WERI-Rb-1 (cell line): Measurements from ENCODE around the gene INTS3.

Experiments
- DNase-seq: peaks from one replicate; pipeline ENCODE4 v3.0.0-alpha.2; 2020
- H3K27ac ChIP-seq: fragments of 250-450 bp; sonication (Bioruptor Pico); 2 replicates; pipeline ENCODE4 v1.5.1; 2020; ENCODE audit warnings: mild to moderate bottlenecking, moderate library complexity
- H3K27me3 ChIP-seq: fragments of 250-450 bp; sonication (Bioruptor Pico); 2 replicates; pipeline ENCODE4 v1.5.1; 2021; ENCODE audit warnings: mild to moderate bottlenecking, low read depth, moderate library complexity; ENCODE audit not compliant: insufficient read depth, severe bottlenecking
- H3K36me3 ChIP-seq: fragments of 250-450 bp; sonication (Bioruptor Pico); 2 replicates; pipeline ENCODE4 v1.5.1; 2020; ENCODE audit warnings: mild to moderate bottlenecking, moderate library complexity
- H3K4me3 ChIP-seq: 2 replicates; pipeline ENCODE4 v1.5.1; 2011; ENCODE audit warnings: low read depth, mild to moderate bottlenecking, control low read depth, low read length
- H3K9me3 ChIP-seq: fragments of 250-450 bp; sonication (Bioruptor Pico); 2 replicates; pipeline ENCODE4 v1.5.1; 2021; ENCODE audit warnings: mild to moderate bottlenecking, moderate library complexity; ENCODE audit not compliant: severe bottlenecking
- CTCF ChIP-seq: IDR thresholded peaks from 2 replicates; pipeline ENCODE4 v1.5.1; 2011; ENCODE audit warnings: low read depth, mild to moderate bottlenecking, control low read depth, inconsistent platforms, low read length

The INTS3 gene

GRCh38 chr1:153688736-153689328, 39.0 kb upstream of the INTS3 start:
- Histone ChIP-seq H3K27ac (no peak overlapping the region), H3K36me3 (no peaks in the 10 kb centered on the region)
- DNase-seq, result no peak

GRCh38 chr1:153693466-153693865, 34.4 kb upstream of the INTS3 start:
- no peak overlapping the region for H3K4me3 ChIP-seq
- no peaks in the 10 kb centered on the region for H3K27me3 ChIP-seq
- H3K27ac ChIP-seq, result no peak overlapping the region
- H3K9me3 ChIP-seq, result peaks cover 3% of the 10 kb centered on the region
- TF ChIP-seq CTCF, result no peak
- H3K36me3 ChIP-seq, result no peaks in the 10 kb centered on the region
- DNase-seq, result no peak

More at GRCh38 chr1:153688736-153689328, 39.0 kb upstream of the INTS3 start:
- Histone ChIP-seq H3K9me3 (no peaks in the 10 kb centered on the region), H3K4me3 (no peak overlapping the region), H3K27me3 (no peaks in the 10 kb centered on the region)
- TF ChIP-seq CTCF, result no peak

- Histone ChIP-seq H3K27me3 (no peaks in the 10 kb centered on the region), H3K9me3 (peaks cover 3% of the 10 kb centered on the region), H3K4me3 (no peak overlapping the region), H3K27ac (no peak overlapping the region), H3K36me3 (no peaks in the 10 kb centered on the region)
- no peak for TF ChIP-seq CTCF
- no peak for DNase-seq
Measured at GRCh38 chr1:153696741-153697140, 31.1 kb upstream of the INTS3 start.

GRCh38 chr1:153697191-153698019, 30.4 kb upstream of the INTS3 start:
- no peak for TF ChIP-seq CTCF
- Histone ChIP-seq H3K4me3 (no peak overlapping the region), H3K36me3 (no peaks in the 10 kb centered on the region), H3K9me3 (peaks cover 3% of the 10 kb centered on the region), H3K27me3 (no peaks in the 10 kb centered on the region), H3K27ac (no peak overlapping the region)
- no peak for DNase-seq

GRCh38 chr1:153698020-153698922, 29.6 kb upstream of the INTS3 start:
- H3K9me3 ChIP-seq, result peaks cover 3% of the 10 kb centered on the region
- no peak for TF ChIP-seq CTCF
- H3K36me3 ChIP-seq, result no peaks in the 10 kb centered on the region
- no peaks in the 10 kb centered on the region for H3K27me3 ChIP-seq
- no peak overlapping the region for H3K4me3 ChIP-seq
- no peak for DNase-seq
- H3K27ac ChIP-seq, result no peak overlapping the region
